Measurements from ENCODE around the gene DSG4.

GRCh38 chr18:31432316-31432715 lies 55.7 kb downstream of the DSG4 start:
- TF ChIP-seq ZNF555 (tag by site-specific recombination; conservative IDR thresholded peaks at IDR 0.05) (no peak), ZFP41 (tag by site-specific recombination; IDR thresholded peaks at IDR 0.05; ENCODE audit: borderline replicate concordance) (no peak), ZNF138 (tag by site-specific recombination; IDR thresholded peaks at IDR 0.05; ENCODE audit: borderline replicate concordance) (no peak), ZNF423 (tag by site-specific recombination; IDR thresholded peaks at IDR 0.05) (no peak), ZBTB1 (tag by site-specific recombination; IDR thresholded peaks at IDR 0.05) (no peak), ZNF777 (tag by site-specific recombination; IDR thresholded peaks at IDR 0.05; ENCODE audit: borderline replicate concordance) (no peak), ZNF580 (tag by site-specific recombination; IDR thresholded peaks at IDR 0.05) (no peak), ZNF155 (tag by site-specific recombination; IDR thresholded peaks at IDR 0.05) (no peak), HOXA7 (CRISPR knock-in tag; IDR thresholded peaks at IDR 0.05; ENCODE audit: borderline replicate concordance) (no peak), ZNF23 (tag by site-specific recombination; IDR thresholded peaks at IDR 0.05; ENCODE audit: borderline replicate concordance) (no peak)
